H9 (cell line): ENCODE results near the gene CHD9NB. TPM values are rescaled to one million over a fixed set of nuclear protein-coding genes. Genes with fewer than 3 reads are reported as not detected.

ENCODE experiments used
- DNase-seq: peaks from one replicate; pipeline ENCODE4 v3.0.0-alpha.2; 2017
- H2AFZ ChIP-seq: one replicate; pipeline ENCODE4 v1.6.1; 2013; ENCODE audit warnings: mild to moderate bottlenecking, low read length, control low read depth, moderate library complexity
- H2AK5ac ChIP-seq: 2 replicates; pipeline ENCODE4 v1.6.1; 2013; ENCODE audit warnings: low read length, control low read depth, mixed read lengths; ENCODE audit not compliant: insufficient read length
- H2BK120ac ChIP-seq: one replicate; pipeline ENCODE4 v1.6.1; 2013; ENCODE audit warnings: low read depth, mild to moderate bottlenecking, low read length, control low read depth, inconsistent platforms; ENCODE audit not compliant: poor library complexity, severe bottlenecking
- H2BK12ac ChIP-seq: 2 replicates; pipeline ENCODE4 v1.6.1; 2013; ENCODE audit warnings: low read length, control low read depth, mixed read lengths, low read depth; ENCODE audit not compliant: insufficient read length
- H2BK15ac ChIP-seq: 2 replicates; pipeline ENCODE4 v1.6.1; 2013; ENCODE audit warnings: low read depth, low read length, control low read depth
- H2BK20ac ChIP-seq: one replicate; pipeline ENCODE4 v1.6.1; 2013; ENCODE audit warnings: low read depth, mild to moderate bottlenecking, low read length, control low read depth, inconsistent platforms; ENCODE audit not compliant: poor library complexity, severe bottlenecking
- H2BK5ac ChIP-seq: 2 replicates; pipeline ENCODE4 v1.6.1; 2013; ENCODE audit warnings: low read length, control low read depth, mixed read lengths; ENCODE audit not compliant: insufficient read length
- H3K14ac ChIP-seq: 2 replicates; pipeline ENCODE4 v1.6.1; 2013; ENCODE audit warnings: low read length, control low read depth; ENCODE audit not compliant: insufficient read depth
- H3K18ac ChIP-seq: 2 replicates; pipeline ENCODE4 v1.6.1; 2013; ENCODE audit warnings: low read depth, mild to moderate bottlenecking, mixed read lengths, low read length, control low read depth; ENCODE audit not compliant: insufficient read length
- H3K23ac ChIP-seq: 2 replicates; pipeline ENCODE4 v1.6.1; 2013; ENCODE audit warnings: low read length, control low read depth, mixed read lengths, low read depth; ENCODE audit not compliant: insufficient read length
- H3K23me2 ChIP-seq: 2 replicates; pipeline ENCODE4 v1.6.1; 2013; ENCODE audit warnings: low read depth, mild to moderate bottlenecking, mixed read lengths, low read length, control low read depth; ENCODE audit not compliant: insufficient read length, poor library complexity, severe bottlenecking
- H3K27ac ChIP-seq: 2 replicates; pipeline ENCODE4 v1.5.1; 2013; ENCODE audit warnings: low read length, control low read depth, mixed read lengths, low read depth; ENCODE audit not compliant: insufficient read length
- H3K27me3 ChIP-seq: 2 replicates; pipeline ENCODE4 v1.6.1; 2013; ENCODE audit warnings: low read length, control low read depth, inconsistent platforms; ENCODE audit not compliant: insufficient read depth
- H3K4ac ChIP-seq: 2 replicates; pipeline ENCODE4 v1.6.1; 2013; ENCODE audit warnings: low read depth, mild to moderate bottlenecking, control low read depth, inconsistent platforms, low read length, moderate library complexity
- H3K4me1 ChIP-seq: 2 replicates; pipeline ENCODE4 v1.6.1; 2013; ENCODE audit warnings: low read length, control low read depth, inconsistent platforms; ENCODE audit not compliant: insufficient read depth
- H3K4me2 ChIP-seq: 2 replicates; pipeline ENCODE4 v1.6.1; 2013; ENCODE audit warnings: low read length, control low read depth, mixed read lengths; ENCODE audit not compliant: insufficient read length, insufficient read depth
- H3K56ac ChIP-seq: 2 replicates; pipeline ENCODE4 v1.6.1; 2013; ENCODE audit warnings: low read depth, mild to moderate bottlenecking, mixed read lengths, low read length, control low read depth; ENCODE audit not compliant: insufficient read length
- H3K79me1 ChIP-seq: 2 replicates; pipeline ENCODE4 v1.6.1; 2013; ENCODE audit warnings: low read depth, mild to moderate bottlenecking, moderate library complexity, low read length, control low read depth, inconsistent platforms; ENCODE audit not compliant: insufficient read depth, poor library complexity, severe bottlenecking
- H3K79me2 ChIP-seq: 2 replicates; pipeline ENCODE4 v1.6.1; 2013; ENCODE audit warnings: low read length, control low read depth, inconsistent platforms; ENCODE audit not compliant: insufficient read depth
- H3K9ac ChIP-seq: 2 replicates; pipeline ENCODE4 v1.6.1; 2013; ENCODE audit warnings: low read length, control low read depth, mixed read lengths; ENCODE audit not compliant: insufficient read length; ENCODE audit errors: extremely low read depth
- H3K9me3 ChIP-seq: one replicate; pipeline ENCODE4 v1.6.1; 2013; ENCODE audit warnings: low read depth, low read length, inconsistent platforms; ENCODE audit not compliant: control insufficient read depth
- H3T11ph ChIP-seq: one replicate; pipeline ENCODE4 v1.6.1; 2013; ENCODE audit warnings: mild to moderate bottlenecking, low read length, control low read depth, inconsistent platforms
- H4K20me1 ChIP-seq: one replicate; pipeline ENCODE4 v1.6.1; 2013; ENCODE audit not compliant: control insufficient read depth, insufficient read length, insufficient read depth
- H4K5ac ChIP-seq: 2 replicates; pipeline ENCODE4 v1.6.1; 2013; ENCODE audit warnings: low read depth, mild to moderate bottlenecking, mixed read lengths, low read length, control low read depth; ENCODE audit not compliant: insufficient read length
- H4K8ac ChIP-seq: replicated peaks from 2 replicates; pipeline ENCODE4 v1.6.1; 2013; ENCODE audit warnings: low read length, control low read depth, mixed read lengths, low read depth; ENCODE audit not compliant: insufficient read length
- H4K91ac ChIP-seq: 2 replicates; pipeline ENCODE4 v1.6.1; 2013; ENCODE audit warnings: low read depth, mild to moderate bottlenecking, moderate library complexity, mixed read lengths, low read length, control low read depth; ENCODE audit not compliant: insufficient read length
- H3K27ac Mint-ChIP-seq, 3 experiments: 2 replicates in 2 of 3; 3 replicates in 1 of 3; pipeline ENCODE4 v1.8.0; 2020 to 2021; ENCODE audit warnings: mixed read lengths in 3 of 3, mild to moderate bottlenecking in 1 of 3, moderate library complexity in 1 of 3
- H3K27me3 Mint-ChIP-seq: 2 replicates; pipeline ENCODE4 v1.8.0; 2021; ENCODE audit warnings: low read depth, mild to moderate bottlenecking, moderate library complexity, mixed read lengths
- H3K36me3 Mint-ChIP-seq, 3 experiments: 2 replicates in 2 of 3; 3 replicates in 1 of 3; pipeline ENCODE4 v1.8.0; 2020 to 2021; ENCODE audit warnings: low read depth in 3 of 3, mixed read lengths in 3 of 3; ENCODE audit not compliant: insufficient read depth in 1 of 3
- H3K4me1 Mint-ChIP-seq, 2 experiments: 2 replicates each; pipeline ENCODE4 v1.8.0; 2020; ENCODE audit warnings: mixed read lengths in 2 of 2
- H3K4me3 Mint-ChIP-seq, 2 experiments: 2 replicates in 1 of 2; 3 replicates in 1 of 2; pipeline ENCODE4 v1.8.0; 2020 to 2021; ENCODE audit warnings: mild to moderate bottlenecking in 2 of 2, mixed read lengths in 2 of 2, moderate library complexity in 1 of 2
- H3K9me3 Mint-ChIP-seq, 2 experiments: 2 replicates in 1 of 2; 3 replicates in 1 of 2; pipeline ENCODE4 v1.8.0; 2020; ENCODE audit warnings: mild to moderate bottlenecking in 2 of 2, mixed read lengths in 2 of 2, moderate library complexity in 1 of 2
- WGBS: extraction: QIAGEN DNeasy Blood & Tissue Kit; methylation state at CpG from one replicate; pipeline ENCODE4 v1.1.7; 2013; ENCODE audit warnings: missing lambda C conversion rate, low lambda C conversion rate, mixed read lengths; ENCODE audit not compliant: insufficient read length; ENCODE audit errors: extremely low coverage; 5-methylcytosine and 5-hydroxymethylcytosine counted together
- total RNA-seq: library from RNA; stranded (reverse); gene quantifications from 2 replicates; pipeline ENCODE4 v1.2.1, GENCODE V29; 2021
- TF ChIP-seq, protein P1 (sequence below): fragments of 200-600 bp; sonication (generic); conservative IDR thresholded peaks from 3 replicates; pipeline ENCODE4 v1.8.0; 2021; ENCODE audit warnings: antibody characterized with exemption, mild to moderate bottlenecking

The CHD9NB gene
- total RNA-seq, 1 experiment from 2014 or later, result 3.3 TPM

DNA sequence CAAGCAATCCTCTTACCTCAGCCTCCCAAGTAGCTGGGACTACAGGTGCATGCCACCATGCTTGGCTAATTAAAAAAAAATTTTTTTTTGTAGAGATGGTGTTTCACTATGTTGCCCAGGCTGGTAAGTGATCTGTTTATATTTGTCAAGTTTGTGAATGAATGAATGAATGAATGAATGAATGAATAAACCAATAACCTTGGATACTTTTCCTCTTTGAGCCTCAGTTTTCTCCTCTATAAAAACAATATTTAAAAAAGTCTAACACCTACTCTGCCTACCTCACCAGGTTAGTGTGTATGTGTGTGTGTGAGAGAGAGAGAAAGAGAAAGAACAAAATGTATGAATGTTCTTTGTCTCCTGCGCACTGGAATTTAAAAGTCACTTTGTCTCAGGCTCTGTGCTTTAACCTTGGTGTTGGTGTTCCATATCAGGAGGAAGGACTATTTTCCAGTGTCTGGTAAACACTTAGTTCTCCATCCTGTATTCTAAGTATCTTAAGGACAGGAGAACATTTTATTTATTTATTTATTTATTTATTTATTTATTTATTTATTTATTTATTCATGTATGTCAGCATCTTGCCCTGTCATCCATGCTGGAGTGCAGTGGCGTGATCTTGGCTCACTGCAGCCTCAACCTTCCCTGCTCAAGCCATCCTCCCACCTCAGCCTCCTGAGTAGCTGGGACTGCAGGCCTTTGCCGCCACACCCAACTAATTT is 29.1 kb upstream of the CHD9NB start:
- peaks cover 9 to 22% (median 17%) of the 10 kb centered on the region in 3 experiments for H3K36me3 Mint-ChIP-seq
- Histone ChIP-seq H3K9me3 (no peaks in the 10 kb centered on the region), H3K4me1 (peaks cover 19% of the 10 kb centered on the region; the same call in 1 of the 2 replicates), H2BK12ac (no peak overlapping the region), H2AFZ (no peak overlapping the region), H3K27ac (no peak overlapping the region), H4K5ac (no peak overlapping the region), H3K9ac (no peak overlapping the region), H2BK120ac (no peak overlapping the region), H3K79me1 (no peaks in the 10 kb centered on the region), H3K27me3 (no peaks in the 10 kb centered on the region), H2BK20ac (no peak overlapping the region), H4K8ac (no peak overlapping the region), H3K56ac (no peak overlapping the region), H2BK15ac (no peak overlapping the region), H3K23ac (no peak overlapping the region), H3K4ac (no peak overlapping the region), H2AK5ac (no peak overlapping the region), H2BK5ac (no peak overlapping the region), H3T11ph (no peak overlapping the region), H3K18ac (no peak overlapping the region), H4K91ac (no peak overlapping the region), H3K4me2 (no peak overlapping the region), H3K23me2 (no peaks in the 10 kb centered on the region), H3K14ac (no peak overlapping the region), H3K79me2 (no peaks in the 10 kb centered on the region), H4K20me1 (no peaks in the 10 kb centered on the region)
- peaks cover 7 to 8% of the 10 kb centered on the region in 2 experiments; a peak in 3 of 5 replicates for H3K9me3 Mint-ChIP-seq
- TF ChIP-seq, protein P1, sequence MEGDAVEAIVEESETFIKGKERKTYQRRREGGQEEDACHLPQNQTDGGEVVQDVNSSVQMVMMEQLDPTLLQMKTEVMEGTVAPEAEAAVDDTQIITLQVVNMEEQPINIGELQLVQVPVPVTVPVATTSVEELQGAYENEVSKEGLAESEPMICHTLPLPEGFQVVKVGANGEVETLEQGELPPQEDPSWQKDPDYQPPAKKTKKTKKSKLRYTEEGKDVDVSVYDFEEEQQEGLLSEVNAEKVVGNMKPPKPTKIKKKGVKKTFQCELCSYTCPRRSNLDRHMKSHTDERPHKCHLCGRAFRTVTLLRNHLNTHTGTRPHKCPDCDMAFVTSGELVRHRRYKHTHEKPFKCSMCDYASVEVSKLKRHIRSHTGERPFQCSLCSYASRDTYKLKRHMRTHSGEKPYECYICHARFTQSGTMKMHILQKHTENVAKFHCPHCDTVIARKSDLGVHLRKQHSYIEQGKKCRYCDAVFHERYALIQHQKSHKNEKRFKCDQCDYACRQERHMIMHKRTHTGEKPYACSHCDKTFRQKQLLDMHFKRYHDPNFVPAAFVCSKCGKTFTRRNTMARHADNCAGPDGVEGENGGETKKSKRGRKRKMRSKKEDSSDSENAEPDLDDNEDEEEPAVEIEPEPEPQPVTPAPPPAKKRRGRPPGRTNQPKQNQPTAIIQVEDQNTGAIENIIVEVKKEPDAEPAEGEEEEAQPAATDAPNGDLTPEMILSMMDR, result no peak
- H3K4me3 Mint-ChIP-seq, result no peak overlapping the region
- H3K4me1 Mint-ChIP-seq, result peaks cover 64 to 69% of the 10 kb centered on the region in 2 experiments
- WGBS, result no CpG with 5 or more reads among the region's 3 CpGs
- H3K27me3 Mint-ChIP-seq, result no peaks in the 10 kb centered on the region
- DNase-seq, result no peak
- H3K27ac Mint-ChIP-seq, result no peak overlapping the region
